H9 (cell line): ENCODE results near the gene PCED1A. TPM values are rescaled to one million over a fixed set of nuclear protein-coding genes. Genes with fewer than 3 reads are reported as not detected.

Experiments
- DNase-seq: peaks from one replicate; pipeline ENCODE4 v3.0.0-alpha.2; 2017
- H2AFZ ChIP-seq: one replicate; pipeline ENCODE4 v1.6.1; 2013; ENCODE audit warnings: mild to moderate bottlenecking, low read length, control low read depth, moderate library complexity
- H2AK5ac ChIP-seq: 2 replicates; pipeline ENCODE4 v1.6.1; 2013; ENCODE audit warnings: low read length, control low read depth, mixed read lengths; ENCODE audit not compliant: insufficient read length
- H2BK120ac ChIP-seq: one replicate; pipeline ENCODE4 v1.6.1; 2013; ENCODE audit warnings: low read depth, mild to moderate bottlenecking, low read length, control low read depth, inconsistent platforms; ENCODE audit not compliant: poor library complexity, severe bottlenecking
- H2BK12ac ChIP-seq: 2 replicates; pipeline ENCODE4 v1.6.1; 2013; ENCODE audit warnings: low read length, control low read depth, mixed read lengths, low read depth; ENCODE audit not compliant: insufficient read length
- H2BK15ac ChIP-seq: 2 replicates; pipeline ENCODE4 v1.6.1; 2013; ENCODE audit warnings: low read depth, low read length, control low read depth
- H2BK20ac ChIP-seq: one replicate; pipeline ENCODE4 v1.6.1; 2013; ENCODE audit warnings: low read depth, mild to moderate bottlenecking, low read length, control low read depth, inconsistent platforms; ENCODE audit not compliant: poor library complexity, severe bottlenecking
- H2BK5ac ChIP-seq: 2 replicates; pipeline ENCODE4 v1.6.1; 2013; ENCODE audit warnings: low read length, control low read depth, mixed read lengths; ENCODE audit not compliant: insufficient read length
- H3K14ac ChIP-seq: 2 replicates; pipeline ENCODE4 v1.6.1; 2013; ENCODE audit warnings: low read length, control low read depth; ENCODE audit not compliant: insufficient read depth
- H3K18ac ChIP-seq: 2 replicates; pipeline ENCODE4 v1.6.1; 2013; ENCODE audit warnings: low read depth, mild to moderate bottlenecking, mixed read lengths, low read length, control low read depth; ENCODE audit not compliant: insufficient read length
- H3K23ac ChIP-seq: 2 replicates; pipeline ENCODE4 v1.6.1; 2013; ENCODE audit warnings: low read length, control low read depth, mixed read lengths, low read depth; ENCODE audit not compliant: insufficient read length
- H3K23me2 ChIP-seq: 2 replicates; pipeline ENCODE4 v1.6.1; 2013; ENCODE audit warnings: low read depth, mild to moderate bottlenecking, mixed read lengths, low read length, control low read depth; ENCODE audit not compliant: insufficient read length, poor library complexity, severe bottlenecking
- H3K27ac ChIP-seq: 2 replicates; pipeline ENCODE4 v1.5.1; 2013; ENCODE audit warnings: low read length, control low read depth, mixed read lengths, low read depth; ENCODE audit not compliant: insufficient read length
- H3K27me3 ChIP-seq: 2 replicates; pipeline ENCODE4 v1.6.1; 2013; ENCODE audit warnings: low read length, control low read depth, inconsistent platforms; ENCODE audit not compliant: insufficient read depth
- H3K4ac ChIP-seq: 2 replicates; pipeline ENCODE4 v1.6.1; 2013; ENCODE audit warnings: low read depth, mild to moderate bottlenecking, control low read depth, inconsistent platforms, low read length, moderate library complexity
- H3K4me1 ChIP-seq: 2 replicates; pipeline ENCODE4 v1.6.1; 2013; ENCODE audit warnings: low read length, control low read depth, inconsistent platforms; ENCODE audit not compliant: insufficient read depth
- H3K4me2 ChIP-seq: 2 replicates; pipeline ENCODE4 v1.6.1; 2013; ENCODE audit warnings: low read length, control low read depth, mixed read lengths; ENCODE audit not compliant: insufficient read length, insufficient read depth
- H3K56ac ChIP-seq: 2 replicates; pipeline ENCODE4 v1.6.1; 2013; ENCODE audit warnings: low read depth, mild to moderate bottlenecking, mixed read lengths, low read length, control low read depth; ENCODE audit not compliant: insufficient read length
- H3K79me1 ChIP-seq: 2 replicates; pipeline ENCODE4 v1.6.1; 2013; ENCODE audit warnings: low read depth, mild to moderate bottlenecking, moderate library complexity, low read length, control low read depth, inconsistent platforms; ENCODE audit not compliant: insufficient read depth, poor library complexity, severe bottlenecking
- H3K79me2 ChIP-seq: 2 replicates; pipeline ENCODE4 v1.6.1; 2013; ENCODE audit warnings: low read length, control low read depth, inconsistent platforms; ENCODE audit not compliant: insufficient read depth
- H3K9ac ChIP-seq: 2 replicates; pipeline ENCODE4 v1.6.1; 2013; ENCODE audit warnings: low read length, control low read depth, mixed read lengths; ENCODE audit not compliant: insufficient read length; ENCODE audit errors: extremely low read depth
- H3K9me3 ChIP-seq: one replicate; pipeline ENCODE4 v1.6.1; 2013; ENCODE audit warnings: low read depth, low read length, inconsistent platforms; ENCODE audit not compliant: control insufficient read depth
- H3T11ph ChIP-seq: one replicate; pipeline ENCODE4 v1.6.1; 2013; ENCODE audit warnings: mild to moderate bottlenecking, low read length, control low read depth, inconsistent platforms
- H4K20me1 ChIP-seq: one replicate; pipeline ENCODE4 v1.6.1; 2013; ENCODE audit not compliant: control insufficient read depth, insufficient read length, insufficient read depth
- H4K5ac ChIP-seq: 2 replicates; pipeline ENCODE4 v1.6.1; 2013; ENCODE audit warnings: low read depth, mild to moderate bottlenecking, mixed read lengths, low read length, control low read depth; ENCODE audit not compliant: insufficient read length
- H4K8ac ChIP-seq: replicated peaks from 2 replicates; pipeline ENCODE4 v1.6.1; 2013; ENCODE audit warnings: low read length, control low read depth, mixed read lengths, low read depth; ENCODE audit not compliant: insufficient read length
- H4K91ac ChIP-seq: 2 replicates; pipeline ENCODE4 v1.6.1; 2013; ENCODE audit warnings: low read depth, mild to moderate bottlenecking, moderate library complexity, mixed read lengths, low read length, control low read depth; ENCODE audit not compliant: insufficient read length
- H3K27ac Mint-ChIP-seq, 3 experiments: 2 replicates in 2 of 3; 3 replicates in 1 of 3; pipeline ENCODE4 v1.8.0; 2020 to 2021; ENCODE audit warnings: mixed read lengths in 3 of 3, mild to moderate bottlenecking in 1 of 3, moderate library complexity in 1 of 3
- H3K27me3 Mint-ChIP-seq: 2 replicates; pipeline ENCODE4 v1.8.0; 2021; ENCODE audit warnings: low read depth, mild to moderate bottlenecking, moderate library complexity, mixed read lengths
- H3K36me3 Mint-ChIP-seq, 3 experiments: 2 replicates in 2 of 3; 3 replicates in 1 of 3; pipeline ENCODE4 v1.8.0; 2020 to 2021; ENCODE audit warnings: low read depth in 3 of 3, mixed read lengths in 3 of 3; ENCODE audit not compliant: insufficient read depth in 1 of 3
- H3K4me1 Mint-ChIP-seq, 2 experiments: 2 replicates each; pipeline ENCODE4 v1.8.0; 2020; ENCODE audit warnings: mixed read lengths in 2 of 2
- H3K4me3 Mint-ChIP-seq, 2 experiments: 2 replicates in 1 of 2; 3 replicates in 1 of 2; pipeline ENCODE4 v1.8.0; 2020 to 2021; ENCODE audit warnings: mild to moderate bottlenecking in 2 of 2, mixed read lengths in 2 of 2, moderate library complexity in 1 of 2
- H3K9me3 Mint-ChIP-seq, 2 experiments: 2 replicates in 1 of 2; 3 replicates in 1 of 2; pipeline ENCODE4 v1.8.0; 2020; ENCODE audit warnings: mild to moderate bottlenecking in 2 of 2, mixed read lengths in 2 of 2, moderate library complexity in 1 of 2
- WGBS: extraction: QIAGEN DNeasy Blood & Tissue Kit; methylation state at CpG from one replicate; pipeline ENCODE4 v1.1.7; 2013; ENCODE audit warnings: missing lambda C conversion rate, low lambda C conversion rate, mixed read lengths; ENCODE audit not compliant: insufficient read length; ENCODE audit errors: extremely low coverage; 5-methylcytosine and 5-hydroxymethylcytosine counted together
- total RNA-seq: library from RNA; stranded (reverse); gene quantifications from 2 replicates; pipeline ENCODE4 v1.2.1, GENCODE V29; 2021
- TF ChIP-seq, protein P1 (sequence below): fragments of 200-600 bp; sonication (generic); conservative IDR thresholded peaks from 3 replicates; pipeline ENCODE4 v1.8.0; 2021; ENCODE audit warnings: antibody characterized with exemption, mild to moderate bottlenecking

PCED1A gene
- total RNA-seq, 1 experiment from 2014 or later, result 30.8 TPM

- WGBS, result no CpG with 5 or more reads among the region's 4 CpGs
- Histone ChIP-seq H3K27me3 (no peaks in the 10 kb centered on the region), H2BK120ac (no peak overlapping the region), H2AK5ac (no peak overlapping the region), H4K20me1 (no peaks in the 10 kb centered on the region), H3K23ac (no peak overlapping the region), H3K18ac (no peak overlapping the region), H3K79me1 (peaks cover 14% of the 10 kb centered on the region), H3T11ph (no peak overlapping the region), H2BK12ac (no peak overlapping the region), H3K9me3 (no peaks in the 10 kb centered on the region), H3K27ac (no peak overlapping the region), H4K91ac (no peak overlapping the region), H2BK5ac (no peak overlapping the region), H3K79me2 (peaks cover 20% of the 10 kb centered on the region), H3K23me2 (no peaks in the 10 kb centered on the region), H4K8ac (no peak overlapping the region), H4K5ac (no peak overlapping the region), H3K4ac (no peak overlapping the region), H2BK20ac (no peak overlapping the region), H3K14ac (no peak overlapping the region), H3K56ac (no peak overlapping the region), H2AFZ (no peak overlapping the region), H2BK15ac (no peak overlapping the region), H3K9ac (no peak overlapping the region), H3K4me1 (no peaks in the 10 kb centered on the region), H3K4me2 (no peak overlapping the region)
- no peak overlapping the region for H3K27ac Mint-ChIP-seq
- H3K4me3 Mint-ChIP-seq, result no peak overlapping the region
- H3K9me3 Mint-ChIP-seq, result no peaks in the 10 kb centered on the region
- no peaks in the 10 kb centered on the region for H3K36me3 Mint-ChIP-seq
- no peaks in the 10 kb centered on the region for H3K4me1 Mint-ChIP-seq
- H3K27me3 Mint-ChIP-seq, result no peaks in the 10 kb centered on the region
- DNase-seq, result no peak
- TF ChIP-seq, protein P1, sequence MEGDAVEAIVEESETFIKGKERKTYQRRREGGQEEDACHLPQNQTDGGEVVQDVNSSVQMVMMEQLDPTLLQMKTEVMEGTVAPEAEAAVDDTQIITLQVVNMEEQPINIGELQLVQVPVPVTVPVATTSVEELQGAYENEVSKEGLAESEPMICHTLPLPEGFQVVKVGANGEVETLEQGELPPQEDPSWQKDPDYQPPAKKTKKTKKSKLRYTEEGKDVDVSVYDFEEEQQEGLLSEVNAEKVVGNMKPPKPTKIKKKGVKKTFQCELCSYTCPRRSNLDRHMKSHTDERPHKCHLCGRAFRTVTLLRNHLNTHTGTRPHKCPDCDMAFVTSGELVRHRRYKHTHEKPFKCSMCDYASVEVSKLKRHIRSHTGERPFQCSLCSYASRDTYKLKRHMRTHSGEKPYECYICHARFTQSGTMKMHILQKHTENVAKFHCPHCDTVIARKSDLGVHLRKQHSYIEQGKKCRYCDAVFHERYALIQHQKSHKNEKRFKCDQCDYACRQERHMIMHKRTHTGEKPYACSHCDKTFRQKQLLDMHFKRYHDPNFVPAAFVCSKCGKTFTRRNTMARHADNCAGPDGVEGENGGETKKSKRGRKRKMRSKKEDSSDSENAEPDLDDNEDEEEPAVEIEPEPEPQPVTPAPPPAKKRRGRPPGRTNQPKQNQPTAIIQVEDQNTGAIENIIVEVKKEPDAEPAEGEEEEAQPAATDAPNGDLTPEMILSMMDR, result no peak
Measured at GRCh38 chr20:2888224-2888955, 47.9 kb upstream of the PCED1A start.
